Stimulated activated CD8-positive, alpha-beta memory T cell treated with anti-CD3 and anti-CD28 coated beads, Interleukin-2, amount 100 ng/mL, for 1 hour (primary cell): ENCODE measurements around the gene HERC2.
"Not testable (repeated sequence)": the region's sequence is repeated elsewhere in the genome, so short reads cannot be mapped to it uniquely, and the experiment has no call there.

Experiments used
- DNase-seq, 2 donors: peaks; one replicate each; pipeline ENCODE4 v3.0.0-alpha.2; 2020; ENCODE audit warnings: low read depth in 2 of 2

The HERC2 gene

DNA sequence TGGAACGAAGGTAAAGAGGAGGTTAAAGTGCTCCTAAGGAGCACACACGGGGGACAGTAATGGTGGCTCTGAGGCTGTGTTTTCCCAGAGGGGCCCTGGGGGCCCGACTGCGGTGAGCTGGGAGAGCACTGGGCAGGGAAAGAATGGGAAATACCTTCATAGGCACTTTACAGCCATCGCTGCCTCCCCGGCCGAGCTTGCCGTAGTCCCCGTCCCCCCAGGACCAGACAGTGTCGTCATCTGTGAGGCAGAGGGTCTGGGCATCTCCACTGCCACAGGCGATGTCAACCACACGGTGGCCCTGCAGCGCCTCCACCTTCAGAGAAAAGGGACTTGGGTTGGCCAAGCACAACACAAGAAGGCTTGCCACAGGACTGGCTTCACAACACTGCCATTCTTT, 190.0 kb downstream of the HERC2 start:
- no peak for DNase-seq

GRCh38 chr15:28131400-28131799, 190.6 kb downstream of the HERC2 start:
- no peak for DNase-seq

DNA sequence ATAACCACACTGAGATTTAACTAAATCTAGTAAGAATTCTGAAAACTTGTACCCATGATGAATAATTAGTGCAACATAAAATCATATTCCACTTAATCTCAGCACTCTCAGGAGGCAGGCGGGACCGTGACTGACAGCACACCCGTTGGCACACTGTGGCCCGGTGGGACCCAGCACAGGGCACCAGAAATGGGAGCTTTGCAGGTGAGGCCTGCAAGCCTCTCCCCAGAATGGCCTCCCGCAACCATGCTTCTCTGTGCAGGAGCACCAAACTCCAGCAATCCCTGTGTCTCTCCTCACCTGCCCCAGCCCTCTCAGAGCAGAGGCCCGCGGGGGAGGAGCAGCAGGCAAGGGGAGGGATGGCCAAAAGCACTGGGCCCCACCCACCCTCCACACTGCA, 191.3 kb downstream of the HERC2 start:
- DNase-seq: no peak

DNA sequence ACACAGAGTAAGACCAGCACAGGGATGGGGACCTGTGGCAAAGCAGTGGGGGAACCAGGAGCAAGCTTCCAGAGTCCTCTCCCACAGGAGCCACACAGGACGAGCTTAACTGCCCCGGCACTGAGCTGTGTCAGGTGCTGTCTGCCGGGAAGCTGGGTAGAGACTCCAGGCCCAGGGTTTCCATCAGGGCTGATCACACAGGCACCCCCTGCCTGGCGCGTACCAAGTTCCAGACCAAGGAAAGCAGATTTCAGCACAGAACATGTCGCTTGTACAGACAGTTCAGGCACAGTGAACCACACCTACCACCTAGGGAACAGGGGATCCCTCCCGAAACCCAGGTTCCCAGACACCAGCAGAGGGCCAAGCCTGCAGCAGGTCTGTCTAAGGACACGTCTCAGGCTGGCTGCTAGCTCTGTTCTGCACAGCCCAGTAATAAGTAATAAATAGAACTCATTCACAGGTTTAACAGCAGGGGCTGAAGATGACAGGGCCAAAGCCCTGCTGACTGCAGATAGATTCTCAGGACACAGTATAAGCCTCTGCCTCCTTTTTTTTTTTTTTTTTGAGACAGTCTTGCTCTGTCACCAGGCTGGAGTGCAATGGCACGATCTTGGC, 192.6 kb downstream of the HERC2 start:
- no peak for DNase-seq

GRCh38 chr15:28128031-28128430, 193.9 kb downstream of the HERC2 start:
- DNase-seq: no peak

DNA sequence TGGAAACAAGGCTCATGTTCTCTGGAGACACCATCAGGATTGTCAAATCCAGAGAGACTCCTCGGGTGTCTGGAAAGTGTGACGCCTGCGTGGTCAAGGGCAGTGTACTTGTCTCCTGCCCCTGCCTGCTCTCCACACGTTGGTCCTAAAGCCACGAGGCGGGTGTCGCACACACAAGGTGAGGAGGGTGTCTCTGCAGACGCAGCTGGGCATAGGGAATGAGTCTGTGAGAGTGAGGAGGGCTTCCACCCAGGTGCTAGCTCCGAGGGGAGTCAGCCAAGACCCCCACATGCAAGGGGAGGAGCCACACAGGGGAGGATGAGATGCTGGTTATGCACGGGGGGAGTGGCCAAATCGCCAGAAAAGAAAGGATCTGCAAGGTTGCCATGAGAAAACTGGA, 194.9 kb downstream of the HERC2 start:
- DNase-seq: no peak

DNA sequence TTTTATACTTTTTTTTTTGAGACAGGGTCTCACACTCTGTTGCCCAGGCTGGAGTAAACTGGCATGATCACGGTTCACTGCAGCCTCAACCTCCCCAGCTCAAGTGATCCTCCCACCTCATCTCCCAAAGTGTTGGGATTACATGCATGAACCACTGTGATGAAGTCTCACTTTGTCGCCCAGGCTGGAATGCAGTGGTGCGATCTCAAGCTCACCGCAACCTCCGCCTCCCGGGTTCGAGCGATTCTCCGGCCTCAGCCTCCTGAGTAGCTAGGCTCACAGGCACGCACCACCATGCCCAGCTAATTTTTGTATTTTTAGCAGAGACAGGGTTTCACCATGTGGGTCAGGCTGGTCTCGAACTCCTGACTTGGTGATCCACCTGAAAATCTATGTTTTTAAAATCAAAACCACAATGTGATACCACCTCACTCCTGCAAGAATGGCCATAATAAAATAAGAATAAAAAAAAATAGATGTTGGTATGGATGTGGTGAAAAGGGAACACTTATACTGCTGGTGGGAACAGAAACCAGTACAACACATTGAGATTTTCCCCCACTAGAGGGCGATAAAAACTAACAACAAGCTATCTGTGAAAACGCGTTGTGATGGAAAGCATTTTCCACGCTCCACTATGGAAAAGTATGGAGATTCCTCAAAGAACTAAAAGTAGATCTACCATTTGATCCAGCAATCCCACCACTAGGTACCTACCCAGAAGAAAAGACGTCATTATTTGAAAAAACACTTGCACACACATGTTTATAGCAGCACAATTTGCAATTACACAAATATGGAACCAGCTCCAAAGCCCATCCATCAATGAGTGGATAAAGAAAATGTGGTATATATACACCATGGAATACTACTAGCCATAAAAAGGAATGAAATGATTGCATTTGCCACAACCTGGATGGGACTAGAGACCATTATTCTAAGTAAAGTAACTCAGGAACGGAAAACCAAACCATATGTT, 196.0 kb downstream of the HERC2 start:
- DNase-seq: no peak

- DNase-seq: no peak
Observed at GRCh38 chr15:28124841-28125240, 197.1 kb downstream of the HERC2 start.

- DNase-seq: no peak
Observed at GRCh38 chr15:28123408-28124023, 198.5 kb downstream of the HERC2 start.

DNA sequence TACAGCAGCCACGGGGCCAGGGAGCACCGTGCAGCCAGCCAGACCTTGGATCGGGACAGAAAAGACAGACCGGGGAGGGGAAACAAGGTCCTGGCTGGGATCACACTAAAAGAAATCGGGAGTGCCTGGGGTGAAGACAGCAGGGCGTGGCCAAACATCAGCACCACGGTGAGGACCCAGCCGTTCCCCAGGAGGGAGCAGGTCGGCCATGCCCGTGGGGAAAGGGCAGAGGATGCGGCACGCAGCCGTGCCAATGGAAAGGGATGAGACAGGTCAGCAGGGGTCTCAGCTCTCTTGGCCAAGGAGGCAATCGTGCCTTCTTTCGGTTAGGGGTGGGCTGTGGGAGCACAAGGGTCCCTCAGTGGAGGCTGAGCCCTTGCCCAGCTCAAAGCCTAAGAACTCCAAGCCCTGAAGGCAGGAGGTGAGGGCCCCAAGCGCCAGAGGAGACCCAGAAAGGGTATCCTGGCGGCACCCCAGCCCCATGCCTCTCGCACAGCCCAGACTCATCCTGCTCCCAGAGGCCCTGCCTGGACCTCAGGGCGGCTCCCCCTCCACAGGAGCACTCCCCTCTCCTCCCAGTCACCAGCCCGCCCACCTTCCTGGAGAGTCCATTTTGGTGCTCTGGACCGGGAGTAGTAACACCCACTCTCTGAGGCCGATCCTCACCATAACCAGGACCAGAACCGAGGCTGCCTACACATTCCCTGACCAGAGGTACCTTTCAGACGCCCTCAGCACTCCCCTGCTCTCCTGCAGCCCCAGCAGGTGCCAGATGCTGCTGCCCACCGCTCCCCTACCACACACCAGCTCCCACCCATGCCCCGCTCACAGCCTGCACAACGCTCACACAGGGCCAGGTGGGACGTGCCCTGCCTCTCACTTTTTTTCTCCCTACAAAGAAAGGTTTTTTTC, 199.7 kb downstream of the HERC2 start:
- DNase-seq: no peak

DNA sequence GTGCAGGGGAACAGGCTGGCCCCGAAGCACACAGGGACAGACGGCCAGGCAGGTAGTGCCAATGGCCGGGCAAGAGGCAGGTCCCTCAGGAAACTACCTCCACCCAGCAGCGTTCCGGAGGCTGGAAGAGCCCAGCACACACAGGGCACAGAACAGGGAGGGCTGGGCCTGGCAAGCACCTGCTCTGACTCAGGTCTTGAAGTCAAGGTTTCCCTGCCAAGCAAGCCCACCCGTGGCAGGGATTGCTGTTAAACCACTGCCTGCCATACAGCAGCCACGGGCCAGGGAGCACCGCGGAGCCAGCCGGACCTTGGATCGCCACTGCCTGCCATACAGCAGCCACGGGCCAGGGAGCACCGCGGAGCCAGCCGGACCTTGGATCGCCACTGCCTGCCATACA, 200.4 kb downstream of the HERC2 start:
- DNase-seq: not testable (repeated sequence)

DNA sequence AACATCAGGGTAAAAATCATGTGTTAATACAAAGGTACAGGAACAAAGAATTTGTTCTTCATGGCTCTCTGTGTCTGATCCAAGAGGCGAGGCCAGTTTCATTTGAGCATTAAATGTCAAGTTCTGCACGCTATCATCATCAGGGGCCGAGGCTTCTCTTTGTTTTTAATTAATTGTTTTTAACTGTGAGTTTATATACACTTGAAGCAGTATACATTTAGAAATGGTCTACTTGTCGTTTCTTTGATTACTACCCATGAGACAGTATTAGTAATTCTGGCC, 201.7 kb downstream of the HERC2 start:
- no peak for DNase-seq

GRCh38 chr15:28118531-28118930, 203.4 kb downstream of the HERC2 start:
- no peak for DNase-seq

DNA sequence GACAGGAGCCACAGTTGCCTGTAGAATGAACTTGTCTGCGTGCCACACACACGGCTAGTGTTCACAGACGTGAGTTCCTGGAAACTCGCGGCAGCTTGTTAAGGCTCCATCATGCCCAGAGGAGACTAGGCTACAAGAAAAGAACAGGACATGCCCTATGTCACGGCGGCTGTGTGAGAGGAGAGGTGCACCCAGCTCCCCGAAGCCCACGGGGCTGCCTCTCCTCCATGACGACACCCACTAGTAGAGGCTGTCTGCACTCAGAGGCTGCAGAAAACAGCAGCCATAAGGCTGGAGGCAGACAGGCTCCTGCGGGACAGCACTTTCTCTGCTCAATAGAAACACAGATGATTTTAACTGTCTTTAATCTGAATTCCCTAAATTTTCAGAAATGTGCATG, 203.9 kb downstream of the HERC2 start:
- DNase-seq: no peak

GRCh38 chr15:28117432-28117990, 204.5 kb downstream of the HERC2 start:
- no peak for DNase-seq

DNA sequence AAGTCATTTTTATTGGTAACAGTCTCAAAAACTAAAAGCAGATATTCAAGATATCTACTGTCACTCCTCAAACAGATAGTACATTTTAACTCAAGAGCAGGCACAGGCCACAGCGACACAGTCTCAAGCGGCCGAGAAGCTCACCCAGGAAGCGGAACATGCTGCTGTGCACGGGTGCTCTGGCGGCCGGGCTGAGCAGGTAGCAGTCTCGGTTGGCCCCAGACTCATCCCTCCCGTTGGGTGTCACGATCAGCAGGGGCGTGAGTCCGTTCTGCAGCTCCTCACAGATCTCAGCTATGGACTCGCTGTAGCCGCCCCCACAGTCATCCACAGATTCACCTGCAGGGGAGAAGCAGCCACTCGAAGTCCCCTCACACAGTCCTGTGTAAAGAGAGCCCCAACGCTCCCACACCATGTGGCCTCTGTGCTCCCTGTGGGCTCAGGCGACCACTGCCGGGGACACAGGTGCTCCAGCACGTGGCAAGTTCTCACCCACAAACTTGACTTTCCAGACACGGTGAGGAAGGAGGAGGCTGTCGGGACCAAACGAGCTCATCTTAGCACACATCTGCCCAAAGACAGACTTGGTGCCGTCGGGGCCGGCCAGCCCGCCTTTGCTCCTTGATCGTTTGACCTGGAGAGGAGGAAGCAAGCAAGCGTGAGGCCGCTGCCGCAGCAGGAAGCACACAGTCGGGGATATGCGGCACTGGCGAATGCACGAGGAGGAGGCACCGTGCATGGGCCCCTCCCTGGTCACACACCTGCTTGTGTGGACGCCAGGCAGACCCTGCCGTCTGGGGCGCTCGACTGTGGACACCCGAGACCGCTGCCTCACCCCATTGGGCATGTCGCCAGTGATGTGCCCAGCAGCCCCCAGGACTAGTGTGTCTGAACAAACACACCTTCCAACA, 205.2 kb downstream of the HERC2 start:
- no peak for DNase-seq

DNA sequence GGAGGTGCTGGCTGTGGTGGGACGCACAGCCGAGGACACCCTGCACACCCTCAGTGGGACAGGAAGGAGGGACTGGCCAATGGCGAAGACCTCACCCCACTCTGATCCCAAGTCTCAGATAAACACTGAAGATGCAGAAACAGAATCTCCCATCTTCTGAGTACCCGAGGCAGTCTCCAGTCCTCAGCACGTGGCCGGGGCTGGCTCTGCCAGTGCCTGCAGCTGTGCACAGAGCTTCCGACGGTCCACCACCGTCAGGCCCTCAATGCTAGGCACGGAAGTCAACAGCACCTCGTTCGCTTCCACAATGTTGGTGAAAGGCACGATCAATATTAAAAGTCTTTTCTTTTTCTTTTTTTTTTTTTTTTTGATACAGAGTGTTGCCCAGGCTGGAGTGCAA, 206.1 kb downstream of the HERC2 start:
- DNase-seq: no peak

GRCh38 chr15:28114721-28115622, 207.0 kb downstream of the HERC2 start:
- DNase-seq: no peak

DNA sequence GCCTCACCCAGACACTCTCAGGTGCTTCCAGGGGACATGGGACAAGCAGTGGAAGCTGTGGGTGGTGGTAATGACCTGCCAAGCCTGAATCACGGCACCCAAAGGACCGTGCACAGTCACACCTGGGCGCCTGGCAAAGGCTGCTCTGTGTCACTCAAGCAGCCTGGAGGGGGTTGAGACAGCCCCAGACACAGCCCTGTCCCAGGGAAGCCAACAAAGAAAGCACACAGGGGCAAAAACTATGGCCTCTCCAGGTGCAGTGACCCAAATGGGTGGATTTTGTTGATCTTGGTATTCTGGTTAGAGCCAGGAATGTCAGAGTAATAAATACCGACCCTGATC, 207.9 kb downstream of the HERC2 start:
- no peak for DNase-seq
